Measurements from ENCODE around the gene NFATC1.
A peak's percentile ranks its signal among the peaks of the same experiment; 100 is the strongest.

GRCh38 chr18:79528846-79529245 is 133.1 kb downstream of the NFATC1 start:
- TF ChIP-seq CTCF (IDR thresholded peaks at IDR 0.05) = peak in 1 of 3 donors; percentile 70
- no peak for TF ChIP-seq POLR2A (IDR thresholded peaks at IDR 0.05)
